H1 (cell line): Measurements from ENCODE around the gene HK2. TPM values are rescaled to one million over a fixed set of nuclear protein-coding genes. Genes with fewer than 3 reads are reported as not detected.

Experiments
- SP1 ChIP-seq: IDR thresholded peaks from 2 replicates; pipeline ENCODE4 v1.6.1; 2011; ENCODE audit warnings: low read depth, low read length
- TAF1 ChIP-seq: IDR thresholded peaks from 2 replicates; pipeline ENCODE4 v1.6.1; 2011; ENCODE audit warnings: mild to moderate bottlenecking, low read depth, low read length
- polyA plus RNA-seq, 7 experiments: library from polyadenylated mRNA; depleted of rRNA in 3 of 7; stranded (reverse) in 5 of 7; unstranded in 2 of 7; fragments of >200 nt in 5 of 7; fragments of 200-250 nt in 2 of 7; gene quantifications; 1 replicate in 5 of 7; 2 replicates in 1 of 7; 4 replicates in 1 of 7; pipeline versions ENCODE4 v1.2.1 to v1.2.3, GENCODE V29; 2011 to 2013; ENCODE audit warnings: missing spikeins in 2 of 7, mixed read lengths in 2 of 7
- total RNA-seq: library from RNA; stranded (reverse); fragmentation: NEBNext Ultra II Directional; extraction: Animal tissue kit (Norgen Biotek cat#: 25700); gene quantifications from 2 replicates; pipeline ENCODE4 v1.2.1, GENCODE V29; 2021

HK2 gene
- total and polyA plus RNA-seq, 2 of the 8 experiments (the other 6 are each of a cell fraction or from before 2014, with no cell fraction given): 22.1 to 61.9 TPM

DNA sequence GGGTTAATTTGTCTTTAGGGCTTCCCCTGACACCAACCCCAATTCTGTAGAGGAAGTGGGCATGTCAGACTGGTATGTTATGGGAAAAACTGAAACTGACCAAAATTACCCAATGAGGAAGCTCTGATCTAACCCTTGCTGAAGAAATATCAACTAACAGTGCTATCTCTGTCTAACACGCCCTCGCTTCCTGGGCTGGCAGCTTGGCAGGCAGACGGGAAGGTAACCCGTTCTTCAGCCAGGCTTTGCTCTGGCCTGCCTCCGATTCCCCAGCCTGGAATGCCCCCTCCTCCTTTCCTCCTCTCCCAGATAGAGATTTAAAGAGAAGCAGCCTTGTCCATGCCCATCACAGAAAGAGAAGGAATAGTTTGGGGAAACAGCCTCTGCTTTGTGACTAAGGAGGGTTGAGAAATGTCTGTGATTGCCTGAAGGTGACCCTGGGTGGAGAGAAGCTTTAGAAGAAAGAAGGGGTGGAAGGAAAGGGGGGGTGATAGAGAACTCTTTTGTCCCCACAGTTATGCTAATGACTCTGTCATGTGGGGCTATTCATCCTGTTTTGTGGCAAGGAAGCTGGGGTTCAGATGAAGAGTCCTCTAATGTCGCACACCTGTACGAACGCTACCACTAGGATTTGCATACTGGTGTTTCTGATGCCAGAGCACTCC is 15.4 kb downstream of the HK2 start (continued):
- no peak for TF ChIP-seq TAF1
- TF ChIP-seq SP1: 0 out of 2 replicates have a peak, but pooled peaks have one; percentile 32
